Vagina (tissue), 2 donors: Measurements from ENCODE around the gene DNMT3L. TPM values are rescaled to one million over a fixed set of nuclear protein-coding genes. Genes with fewer than 3 reads are reported as not detected.
"Not testable (repeated sequence)": the region's sequence is repeated elsewhere in the genome, so short reads cannot be mapped to it uniquely, and the experiment has no call there.

ENCODE experiments used
- DNase-seq, 2 donors: peaks; one replicate each; pipeline ENCODE4 v3.0.0-alpha.2; 2017; ENCODE audit errors: extremely low spot score in 2 of 2
- H3K27ac ChIP-seq: fragments of 200-600 bp; sonication (generic); one replicate; pipeline ENCODE4 v1.5.1; 2019
- H3K27me3 ChIP-seq: fragments of 200-600 bp; sonication (generic); one replicate; pipeline ENCODE4 v1.5.1; 2019
- H3K36me3 ChIP-seq, 2 donors: fragments of 200-600 bp; sonication (generic); one replicate each; pipeline ENCODE4 v1.5.1; 2017 to 2019
- H3K4me1 ChIP-seq: fragments of 200-600 bp; sonication (generic); one replicate; pipeline ENCODE4 v1.5.1; 2019
- H3K4me3 ChIP-seq, 2 donors: fragments of 200-600 bp; sonication (generic); 1 replicate in 1 of 2; 2 replicates in 1 of 2; pipeline ENCODE4 v1.5.1; 2016 to 2019
- H3K9me3 ChIP-seq: fragments of 200-600 bp; sonication (generic); one replicate; pipeline ENCODE4 v1.5.1; 2019
- intact Hi-C: fragments of 100-400 bp; cut with DNase I; formaldehyde crosslinking; loops from one replicate; pipeline ENCODE4 v1.15.1; 2023
- total RNA-seq: library from RNA; depleted of rRNA; stranded (reverse); fragments of >200 nt; gene quantifications from one replicate; pipeline ENCODE4 v1.2.3, GENCODE V29; 2016

DNMT3L gene
- total RNA-seq, 1 donor from 2014 or later, result not detected

GRCh38 chr21:44227614-44228013, 34.1 kb downstream of the DNMT3L start:
- H3K36me3 ChIP-seq, H3K27ac ChIP-seq, H3K9me3 ChIP-seq, H3K4me1 ChIP-seq, DNase-seq, intact Hi-C loops, H3K27me3 ChIP-seq, H3K4me3 ChIP-seq: not testable (repeated sequence)

- H3K27ac ChIP-seq, H3K9me3 ChIP-seq, H3K36me3 ChIP-seq, H3K4me1 ChIP-seq, H3K27me3 ChIP-seq, DNase-seq, intact Hi-C loops, H3K4me3 ChIP-seq: not testable (repeated sequence)
Measured at GRCh38 chr21:44225605-44226004, 36.1 kb downstream of the DNMT3L start.

GRCh38 chr21:44223334-44223733, 38.4 kb downstream of the DNMT3L start:
- DNase-seq, H3K27ac ChIP-seq, intact Hi-C loops, H3K36me3 ChIP-seq, H3K4me3 ChIP-seq, H3K9me3 ChIP-seq, H3K27me3 ChIP-seq, H3K4me1 ChIP-seq: not testable (repeated sequence)

DNA sequence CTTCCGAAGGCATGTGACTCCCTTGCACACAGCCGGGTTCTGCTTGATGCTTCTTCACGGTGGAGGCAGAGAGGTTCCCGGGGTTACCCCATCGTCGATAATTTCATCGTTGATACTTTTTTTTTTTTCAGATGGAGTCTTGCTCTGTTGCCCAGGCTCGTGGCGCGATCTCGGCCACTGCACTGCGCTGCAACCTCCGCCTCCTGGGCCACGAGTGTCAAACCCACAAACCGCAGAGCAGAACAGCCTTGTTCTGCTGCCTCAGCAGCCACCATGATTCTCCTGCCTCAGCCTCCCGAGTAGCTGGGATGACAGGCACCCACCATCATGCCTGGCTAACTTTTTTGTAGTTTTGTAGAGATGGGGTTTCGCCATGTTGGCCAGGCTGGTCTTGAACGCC, 41.0 kb downstream of the DNMT3L start:
- intact Hi-C loops, H3K36me3 ChIP-seq, H3K4me3 ChIP-seq, H3K4me1 ChIP-seq, DNase-seq, H3K9me3 ChIP-seq, H3K27ac ChIP-seq, H3K27me3 ChIP-seq: not testable (repeated sequence)

GRCh38 chr21:44218461-44218860, 43.2 kb downstream of the DNMT3L start:
- DNase-seq, H3K36me3 ChIP-seq, H3K27me3 ChIP-seq, H3K9me3 ChIP-seq, H3K4me3 ChIP-seq, H3K4me1 ChIP-seq, H3K27ac ChIP-seq, intact Hi-C loops: not testable (repeated sequence)

DNA sequence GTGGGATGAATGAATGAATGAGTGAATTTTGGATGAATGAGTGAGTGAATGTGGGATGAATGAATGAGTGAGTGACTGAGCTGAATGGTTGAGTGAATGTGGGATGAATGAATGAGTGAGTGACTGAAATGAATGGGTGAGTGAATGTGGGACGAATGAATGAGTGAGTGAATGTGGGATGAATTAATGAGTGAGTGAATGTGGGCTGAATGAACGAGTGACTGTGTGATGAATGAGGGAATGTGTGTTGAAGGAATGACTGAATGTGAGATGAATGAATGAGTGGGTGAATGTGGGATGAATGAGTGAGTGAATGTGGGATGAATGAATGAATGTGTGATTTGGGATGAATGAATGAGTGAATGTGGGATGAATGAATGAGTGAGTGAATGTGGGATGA, 49.7 kb downstream of the DNMT3L start:
- H3K36me3 ChIP-seq, H3K27me3 ChIP-seq, DNase-seq, H3K27ac ChIP-seq, H3K4me1 ChIP-seq, H3K4me3 ChIP-seq, H3K9me3 ChIP-seq, intact Hi-C loops: not testable (repeated sequence)

DNA sequence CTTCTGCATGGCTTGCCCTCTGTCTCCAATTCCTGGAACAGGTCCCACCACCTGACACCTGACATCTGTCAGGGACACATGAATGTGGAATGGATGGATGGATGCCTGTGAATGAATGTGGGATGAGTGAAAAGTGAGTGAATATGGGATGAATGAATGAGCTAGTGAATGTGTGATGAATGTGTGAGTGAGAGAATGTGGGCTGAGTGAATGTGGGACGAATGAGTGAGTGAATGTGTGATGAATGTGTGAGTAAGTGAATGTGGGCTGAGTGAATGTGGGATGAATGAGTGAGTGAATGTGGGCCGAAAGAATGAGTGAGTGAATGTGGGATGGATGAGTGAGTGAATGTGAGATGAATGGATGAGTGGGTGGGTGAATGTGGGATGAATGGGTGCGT, 50.1 kb downstream of the DNMT3L start:
- H3K9me3 ChIP-seq, H3K4me3 ChIP-seq, H3K36me3 ChIP-seq, DNase-seq, H3K27me3 ChIP-seq, H3K27ac ChIP-seq, intact Hi-C loops, H3K4me1 ChIP-seq: not testable (repeated sequence)

GRCh38 chr21:44207860-44208646, 53.6 kb downstream of the DNMT3L start:
- H3K9me3 ChIP-seq, intact Hi-C loops, DNase-seq, H3K4me3 ChIP-seq, H3K27ac ChIP-seq, H3K27me3 ChIP-seq, H3K36me3 ChIP-seq, H3K4me1 ChIP-seq: not testable (repeated sequence)

GRCh38 chr21:44206698-44207676, 54.7 kb downstream of the DNMT3L start:
- H3K36me3 ChIP-seq, H3K27ac ChIP-seq, intact Hi-C loops, H3K4me3 ChIP-seq, DNase-seq, H3K27me3 ChIP-seq, H3K4me1 ChIP-seq, H3K9me3 ChIP-seq: not testable (repeated sequence)

DNA sequence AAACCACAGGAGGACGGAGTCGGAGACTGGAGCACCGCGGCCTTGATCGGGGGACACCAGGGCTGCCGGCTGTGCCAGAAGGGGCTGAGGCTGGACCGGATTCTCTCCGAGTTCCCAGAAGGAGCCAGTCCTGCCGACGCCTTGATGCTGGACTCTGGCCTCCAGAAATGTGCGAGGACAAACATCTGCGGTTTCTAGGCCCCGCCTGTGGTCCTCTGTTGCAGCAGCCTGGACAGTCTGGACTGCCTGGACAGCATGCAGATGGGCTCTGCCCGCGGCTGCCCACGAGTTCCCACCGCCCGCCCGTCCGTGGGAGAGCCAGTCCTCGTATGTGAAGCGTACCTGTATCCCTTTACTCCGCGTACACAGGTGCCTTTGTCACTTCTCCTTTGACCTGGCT, 55.5 kb downstream of the DNMT3L start:
- H3K9me3 ChIP-seq, H3K27me3 ChIP-seq, H3K36me3 ChIP-seq, H3K4me3 ChIP-seq, intact Hi-C loops, H3K4me1 ChIP-seq, DNase-seq, H3K27ac ChIP-seq: not testable (repeated sequence)

- H3K4me1 ChIP-seq, H3K4me3 ChIP-seq, H3K27ac ChIP-seq, H3K27me3 ChIP-seq, DNase-seq, H3K9me3 ChIP-seq, intact Hi-C loops, H3K36me3 ChIP-seq: not testable (repeated sequence)
Measured at GRCh38 chr21:44202590-44203299, 59.0 kb downstream of the DNMT3L start.

DNA sequence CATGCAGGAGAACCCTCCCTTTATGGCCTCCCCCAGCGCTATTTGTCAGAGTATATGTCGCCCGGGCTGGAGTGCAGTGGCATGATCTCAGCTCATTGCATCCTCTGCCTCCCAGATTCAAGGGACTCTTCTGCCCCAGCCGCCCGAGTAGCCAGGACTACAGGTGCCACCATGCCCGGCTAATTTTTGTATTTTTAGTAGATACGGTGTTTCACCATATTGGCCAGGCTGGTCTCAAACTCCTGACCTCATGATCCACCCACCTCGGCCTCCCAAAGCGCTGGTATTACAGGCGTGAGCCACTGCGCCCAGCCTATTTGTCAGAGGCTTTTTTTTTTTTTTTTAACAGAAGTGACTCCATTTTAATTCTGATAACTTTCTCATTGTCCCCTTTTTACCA, 61.7 kb downstream of the DNMT3L start:
- intact Hi-C loops, H3K27me3 ChIP-seq, H3K27ac ChIP-seq, H3K9me3 ChIP-seq, H3K36me3 ChIP-seq, H3K4me3 ChIP-seq, H3K4me1 ChIP-seq, DNase-seq: not testable (repeated sequence)
